Measurements from ENCODE around the gene C9orf78.

Gene C9orf78

GRCh38 chr9:129867136-129868022 lies 32.3 kb upstream of the C9orf78 start:
- DNase-seq, result peak in 2 of 6 experiments; percentile 14 to 19

DNA sequence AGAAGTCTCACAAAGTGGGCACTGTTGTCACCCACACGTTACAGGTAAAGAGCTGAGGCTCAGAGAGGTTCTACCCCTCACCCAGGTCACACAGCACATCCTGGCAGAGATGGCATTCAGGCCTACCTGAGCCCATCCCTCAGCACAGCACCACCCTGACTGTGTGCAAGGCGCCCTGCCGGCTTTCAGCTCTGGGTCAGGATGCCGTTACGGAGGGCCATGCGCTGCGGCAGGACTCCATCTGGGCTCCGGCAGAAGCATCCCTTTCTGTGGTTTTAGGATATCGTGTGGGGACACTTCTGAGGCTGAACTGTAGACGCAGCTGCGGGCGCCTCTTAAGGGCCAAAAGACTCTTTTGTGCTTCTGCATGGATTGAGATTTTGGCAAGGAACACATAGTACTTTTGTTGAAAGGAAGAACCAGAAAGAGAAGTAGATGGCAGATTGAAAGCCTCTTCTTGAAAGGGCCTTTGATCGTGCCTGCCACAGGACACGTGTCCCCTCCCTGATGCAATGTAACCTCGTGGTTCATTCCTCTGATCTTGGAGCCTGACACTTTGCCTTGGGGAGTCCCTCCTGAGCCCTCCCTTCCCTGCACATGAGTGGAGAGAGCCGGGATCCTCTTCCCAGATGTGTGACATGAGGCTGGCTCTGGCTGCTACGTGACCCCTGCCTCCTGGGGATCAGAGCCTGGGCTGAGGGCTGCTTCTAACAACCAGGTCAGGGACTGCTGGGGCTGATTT lies 31.5 kb upstream of the C9orf78 start:
- DNase-seq, result peak; percentile 58 to 79 (median 69)

- no peak for DNase-seq
Observed at GRCh38 chr9:129865668-129866320, 30.7 kb upstream of the C9orf78 start.

- no peak for DNase-seq
Observed at GRCh38 chr9:129864991-129865647, 30.0 kb upstream of the C9orf78 start.

DNA sequence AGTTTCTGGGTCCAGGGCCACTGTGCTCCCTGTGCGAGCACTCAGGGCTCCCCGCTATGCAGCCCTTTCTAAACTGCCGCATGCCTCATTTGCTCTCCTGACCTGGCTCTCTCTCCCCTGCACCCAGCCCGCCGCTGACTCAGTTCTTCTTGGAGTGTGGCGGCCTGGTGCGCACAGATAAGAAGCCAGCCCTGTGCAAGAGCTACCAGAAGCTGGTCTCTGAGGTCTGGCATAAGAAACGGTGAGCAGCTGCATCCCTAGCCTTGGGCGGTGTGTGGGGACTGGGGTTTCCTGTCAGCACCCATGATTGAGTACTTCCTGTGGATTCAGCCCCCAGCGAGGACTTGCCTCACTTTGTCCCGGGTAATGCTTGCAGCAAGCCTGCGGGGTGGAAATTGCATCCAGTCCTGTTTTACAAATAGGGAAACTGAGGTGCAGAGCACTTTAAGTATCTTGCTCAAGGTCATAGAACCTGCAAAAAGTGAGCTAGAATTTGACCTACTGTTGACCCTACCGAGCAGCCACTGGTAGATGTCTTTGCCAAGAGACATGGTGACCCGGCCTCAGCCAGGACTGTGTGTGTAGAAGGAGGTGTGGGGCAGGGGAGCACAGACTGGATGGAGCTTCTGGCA lies 28.1 kb upstream of the C9orf78 start:
- peak; percentile 17 to 52 (median 39) for DNase-seq

GRCh38 chr9:129861447-129861827 lies 26.4 kb upstream of the C9orf78 start:
- DNase-seq, result no peak

GRCh38 chr9:129860653-129861446 lies 25.8 kb upstream of the C9orf78 start:
- no peak for DNase-seq

- no peak for DNase-seq
Observed at GRCh38 chr9:129858167-129858962, 23.3 kb upstream of the C9orf78 start.

GRCh38 chr9:129857207-129857606 lies 22.1 kb upstream of the C9orf78 start:
- no peak for DNase-seq

DNA sequence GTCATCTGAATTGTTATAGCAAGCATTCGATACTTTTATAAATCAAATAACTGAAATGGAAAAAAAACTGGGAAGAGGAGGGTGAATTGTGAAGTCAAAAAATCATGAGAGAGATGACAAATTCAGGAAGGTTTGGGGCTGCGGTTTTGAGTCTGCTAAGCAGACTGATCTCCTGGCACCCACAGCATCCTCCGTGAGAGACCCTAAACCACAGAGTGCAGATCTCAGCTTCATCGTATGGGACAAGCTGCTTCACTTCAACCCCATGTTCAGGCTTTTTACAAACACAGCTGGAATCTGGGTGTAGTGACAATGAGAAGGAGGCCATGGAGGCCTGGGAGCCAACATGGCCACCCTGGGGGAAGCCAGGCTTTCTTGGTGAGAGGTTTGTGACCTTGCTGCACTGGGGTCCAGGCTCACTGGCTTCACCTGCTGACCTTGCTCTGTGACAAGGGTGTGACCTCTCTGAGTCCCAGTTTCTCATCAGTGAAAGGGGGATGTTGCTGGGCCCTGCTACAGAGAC lies 19.6 kb upstream of the C9orf78 start:
- DNase-seq, result peak in 2 of 6 experiments; percentile 27 to 35

GRCh38 chr9:129853614-129854013 lies 18.5 kb upstream of the C9orf78 start:
- peak in 1 of 6 experiments; percentile 2 for DNase-seq

DNA sequence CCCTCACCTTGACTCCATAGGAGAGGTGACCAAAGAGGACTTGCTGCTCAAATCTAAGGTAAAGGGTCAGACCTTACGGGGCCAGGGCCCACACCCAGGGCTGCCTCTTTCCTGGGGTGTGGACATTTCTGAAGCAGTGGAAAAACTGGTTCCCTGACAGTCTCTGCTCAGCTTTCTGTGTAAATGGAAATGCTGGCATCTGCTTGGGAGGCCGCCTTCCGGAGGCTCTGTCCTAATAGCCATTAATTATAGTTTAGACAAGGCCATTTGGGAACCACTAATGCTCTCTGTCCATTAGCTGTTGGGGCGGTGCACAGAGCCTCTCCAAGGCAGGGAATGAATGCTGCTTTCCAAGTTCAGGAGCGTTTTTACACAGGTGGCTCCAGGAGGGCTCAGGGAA lies 17.5 kb upstream of the C9orf78 start:
- no peak for DNase-seq

DNA sequence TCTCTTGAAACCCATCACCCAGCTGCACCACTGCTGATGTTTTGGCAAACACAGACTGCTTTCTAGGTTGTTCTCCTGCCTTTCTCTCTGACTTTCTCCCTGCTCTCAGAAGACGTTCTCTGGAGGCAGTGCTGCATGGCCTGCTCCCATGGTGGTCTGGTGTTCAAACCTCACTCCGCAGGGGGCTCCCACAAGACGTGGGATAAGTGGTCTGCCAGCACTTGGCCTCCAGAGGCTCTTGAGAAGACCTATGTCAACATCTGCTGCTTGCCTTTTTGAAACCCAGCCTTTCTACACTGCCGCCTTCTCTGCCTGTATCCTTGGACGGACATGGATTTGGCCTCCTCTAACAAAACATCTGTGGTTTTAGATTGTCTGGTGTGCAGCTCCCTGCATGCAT lies 16.7 kb upstream of the C9orf78 start:
- no peak for DNase-seq

GRCh38 chr9:129850821-129851550 lies 15.9 kb upstream of the C9orf78 start:
- DNase-seq, result no peak

DNA sequence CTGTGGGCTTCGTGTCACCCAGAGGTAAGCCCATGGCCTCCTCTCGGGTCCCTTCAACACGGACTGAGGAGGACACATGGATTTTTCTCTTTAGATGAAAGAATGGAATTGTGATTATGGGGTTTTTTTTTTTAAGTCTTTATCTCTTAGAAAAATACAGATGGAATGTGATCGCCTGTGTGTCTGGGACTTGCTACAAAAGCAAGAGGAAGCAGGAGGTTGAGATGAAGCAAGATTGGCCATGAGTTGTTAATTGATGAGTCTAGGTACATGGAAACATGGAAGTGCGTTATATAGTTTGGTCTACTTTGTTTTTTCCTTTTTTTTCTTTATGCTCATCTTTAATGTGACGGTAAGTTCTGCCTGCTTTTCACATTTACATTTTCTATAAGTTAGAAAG lies 14.8 kb upstream of the C9orf78 start:
- no peak for DNase-seq

- no peak for DNase-seq
Observed at GRCh38 chr9:129848712-129849441, 13.8 kb upstream of the C9orf78 start.

- DNase-seq, result no peak
Observed at GRCh38 chr9:129845373-129845772, 10.3 kb upstream of the C9orf78 start.

DNA sequence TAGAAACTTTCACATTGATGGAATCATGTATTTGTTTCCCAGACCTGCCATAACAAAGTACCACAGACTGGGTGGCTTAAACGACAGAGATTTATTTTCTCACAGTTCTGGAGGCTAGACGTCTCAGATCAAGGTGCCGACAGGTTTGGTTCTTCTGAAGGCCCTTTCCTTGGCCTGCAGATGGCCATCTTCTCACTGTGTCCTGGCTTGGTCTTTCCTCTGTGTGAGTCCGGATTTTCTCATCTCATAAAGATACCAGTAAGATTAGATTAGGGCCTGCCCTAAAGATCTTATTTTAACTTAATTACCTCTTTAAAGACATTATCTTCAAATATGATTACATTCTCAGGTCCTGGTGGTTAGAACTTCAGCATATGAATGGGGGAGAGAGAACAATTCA lies 6.0 kb upstream of the C9orf78 start:
- DNase-seq, result no peak

DNA sequence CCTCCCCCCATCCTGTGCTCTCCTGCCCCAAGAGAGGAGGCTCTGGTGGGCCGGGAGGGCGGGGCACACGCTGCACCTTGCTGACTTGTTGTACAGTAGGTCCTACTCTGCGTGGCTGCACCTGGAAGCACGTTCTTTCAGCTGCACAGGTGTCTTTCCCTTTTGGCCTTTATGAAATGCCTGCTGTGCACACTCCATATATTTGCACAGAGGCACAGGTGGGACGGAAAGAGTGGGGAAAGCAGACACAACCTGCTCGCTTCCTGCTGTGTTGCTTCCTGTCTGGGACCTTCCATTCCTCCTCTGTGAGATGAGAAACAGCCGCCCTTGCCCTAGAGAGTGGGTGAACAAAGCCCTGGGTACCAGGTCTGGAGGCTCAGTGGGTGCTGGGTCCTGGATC lies 5.0 kb upstream of the C9orf78 start:
- DNase-seq, result peak in 5 of 6 experiments; percentile 19 to 29 (median 24)

All from stimulated activated naive CD4-positive, alpha-beta T cell (primary cell).